ENCODE data around the gene IP6K1.

GRCh38 chr3:49751501-49751900 lies 34.8 kb downstream of the IP6K1 start:
- no peak for TF ChIP-seq RAD21 (IDR thresholded peaks at IDR 0.05; ENCODE audit: low read depth)
- TF ChIP-seq CTCF (IDR thresholded peaks at IDR 0.05 in 2 of 3, conservative IDR thresholded peaks at IDR 0.05 in 1 of 3; ENCODE audit: borderline replicate concordance in 1 of 3, insufficient read depth in 1 of 3, low read depth in 2 of 3, low read length in 2 of 3) = no peak
- no peak for TF ChIP-seq POLR2AphosphoS5 (IDR thresholded peaks at IDR 0.05; ENCODE audit: low read depth, low read length)
- no peak for TF ChIP-seq MAX (IDR thresholded peaks at IDR 0.05)
- TF ChIP-seq FOSL1 (IDR thresholded peaks at IDR 0.05; ENCODE audit: low read depth) = no peak
- TF ChIP-seq JUND (IDR thresholded peaks at IDR 0.05) = no peak
- no peak for TF ChIP-seq CEBPB (IDR thresholded peaks at IDR 0.05; ENCODE audit: low read depth)
- TF ChIP-seq EZH2phosphoT487 (IDR thresholded peaks at IDR 0.05; ENCODE audit: borderline replicate concordance) = no peak
